PFSK-1 (cell line): ENCODE results near the gene NRXN3.

Experiments used
- FOXP2 ChIP-seq: optimal IDR thresholded peaks from 2 replicates; pipeline ENCODE3; 2011; ENCODE audit warnings: borderline replicate concordance, control low read depth, inconsistent platforms; ENCODE audit not compliant: insufficient read depth; ENCODE audit errors: extremely low read length, extremely low read depth
- POLR2AphosphoS5 ChIP-seq: IDR thresholded peaks from 2 replicates; pipeline ENCODE4 v1.6.1; 2012; ENCODE audit warnings: low read depth, mild to moderate bottlenecking, control low read depth, low read length, moderate library complexity
- SIN3A ChIP-seq: IDR thresholded peaks from 2 replicates; pipeline ENCODE4 v1.6.1; 2012; ENCODE audit warnings: mild to moderate bottlenecking, low read length, moderate library complexity, borderline replicate concordance; ENCODE audit not compliant: insufficient read depth
- TAF1 ChIP-seq: IDR thresholded peaks from 2 replicates; pipeline ENCODE4 v1.6.1; 2012; ENCODE audit warnings: low read length, control low read depth, borderline replicate concordance; ENCODE audit not compliant: insufficient read depth

- TF ChIP-seq POLR2AphosphoS5 (no peak), TAF1 (no peak), SIN3A (no peak), FOXP2 (no peak)
Measured at GRCh38 chr14:78747813-78748212, 577.6 kb downstream of the NRXN3 start.
